MM.1S (cell line): ENCODE measurements around the gene SLC9A3.
"Not testable (repeated sequence)": the region's sequence is repeated elsewhere in the genome, so short reads cannot be mapped to it uniquely, and the experiment has no call there.

Source experiments
- DNase-seq: peaks from one replicate; pipeline ENCODE4 v3.0.0-alpha.2; 2015
- H2AFZ ChIP-seq: fragments of 300-600 bp; sonication (generic); 2 replicates; pipeline ENCODE4 v1.6.0; 2016; ENCODE audit warnings: antibody characterized with exemption, low read length
- H3F3A ChIP-seq: fragments of 300-600 bp; sonication (generic); 2 replicates; pipeline ENCODE4 v1.6.1; 2016; ENCODE audit warnings: mild to moderate bottlenecking, antibody characterized with exemption, low read length, moderate library complexity, mixed read lengths; ENCODE audit not compliant: insufficient read depth
- H3K27ac ChIP-seq: fragments of 300-600 bp; sonication (generic); 2 replicates; pipeline ENCODE4 v1.5.1; 2016; ENCODE audit warnings: mild to moderate bottlenecking, low read length
- H3K27me3 ChIP-seq: fragments of 300-600 bp; sonication (generic); replicated peaks from 2 replicates; pipeline ENCODE4 v1.6.0; 2016; ENCODE audit warnings: low read length; ENCODE audit not compliant: insufficient read depth
- H3K36me3 ChIP-seq: fragments of 300-600 bp; sonication (generic); replicated peaks from 2 replicates; pipeline ENCODE4 v1.6.1; 2016; ENCODE audit warnings: mild to moderate bottlenecking, low read length, mixed read lengths; ENCODE audit not compliant: insufficient read depth
- H3K4me1 ChIP-seq: fragments of 300-600 bp; sonication (generic); 2 replicates; pipeline ENCODE4 v1.6.1; 2016; ENCODE audit warnings: low read length, mixed read lengths
- H3K4me2 ChIP-seq: fragments of 300-600 bp; sonication (generic); 2 replicates; pipeline ENCODE4 v1.6.0; 2016; ENCODE audit warnings: low read depth, low read length
- H3K4me3 ChIP-seq: fragments of 300-600 bp; sonication (generic); 2 replicates; pipeline ENCODE4 v1.5.1; 2016; ENCODE audit warnings: low read length, mixed read lengths
- H3K79me2 ChIP-seq: fragments of 300-600 bp; sonication (generic); 2 replicates; pipeline ENCODE4 v1.6.1; 2016; ENCODE audit warnings: mixed run types, low read length, mixed read lengths
- H3K9ac ChIP-seq: fragments of 300-600 bp; sonication (generic); 2 replicates; pipeline ENCODE4 v1.6.1; 2016; ENCODE audit warnings: low read length, mixed read lengths
- H3K9me2 ChIP-seq: fragments of 300-600 bp; sonication (generic); replicated peaks from 2 replicates; pipeline ENCODE4 v1.6.1; 2016; ENCODE audit warnings: mild to moderate bottlenecking, low read length, mixed read lengths; ENCODE audit not compliant: insufficient read depth
- H3K9me3 ChIP-seq: fragments of 300-600 bp; sonication (generic); replicated peaks from 2 replicates; pipeline ENCODE4 v1.6.1; 2016; ENCODE audit warnings: mild to moderate bottlenecking, low read length, mixed read lengths; ENCODE audit not compliant: insufficient read depth
- H4K20me1 ChIP-seq: fragments of 300-600 bp; sonication (generic); 2 replicates; pipeline ENCODE4 v1.6.1; 2016; ENCODE audit warnings: mild to moderate bottlenecking, low read length, moderate library complexity, mixed read lengths; ENCODE audit not compliant: insufficient read depth
- EZH2 ChIP-seq: fragments of 300-600 bp; sonication (generic); optimal IDR thresholded peaks from 2 replicates; pipeline ENCODE3; 2017; ENCODE audit warnings: low read depth, mild to moderate bottlenecking, antibody characterized with exemption, low read length, mixed read lengths
- EZH2phosphoT487 ChIP-seq: fragments of 300-600 bp; sonication (generic); IDR thresholded peaks from 2 replicates; pipeline ENCODE4 v1.6.1; 2018; ENCODE audit warnings: antibody characterized with exemption, low read length
- TF ChIP-seq, protein P1 (sequence below): fragments of 300-600 bp; sonication (generic); IDR thresholded peaks from 2 replicates; pipeline ENCODE4 v1.5.1; 2016; ENCODE audit warnings: antibody characterized with exemption, low read length, mixed read lengths

SLC9A3 gene

GRCh38 chr5:488744-489688, 35.2 kb downstream of the SLC9A3 start:
- H3K9me3 ChIP-seq, result no peaks in the 10 kb centered on the region
- H3K27me3 ChIP-seq, result peaks cover 73% of the 10 kb centered on the region
- no peak for TF ChIP-seq EZH2phosphoT487
- no peaks in the 10 kb centered on the region for H3K9me2 ChIP-seq
- no peaks in the 10 kb centered on the region for H3K4me1 ChIP-seq
- DNase-seq, result no peak
- H3K9ac ChIP-seq, result no peak overlapping the region
- no peak overlapping the region for H3K4me3 ChIP-seq
- H2AFZ ChIP-seq, result no peak overlapping the region
- H3K36me3 ChIP-seq, result no peaks in the 10 kb centered on the region
- no peaks in the 10 kb centered on the region for H3K79me2 ChIP-seq
- no peak overlapping the region for H3K27ac ChIP-seq
- no peak overlapping the region for H3K4me2 ChIP-seq
- no peaks in the 10 kb centered on the region for H4K20me1 ChIP-seq
- no peaks in the 10 kb centered on the region for H3F3A ChIP-seq

- Histone ChIP-seq H3K4me3 (no peak overlapping the region), H3K79me2 (no peaks in the 10 kb centered on the region), H3K36me3 (no peaks in the 10 kb centered on the region), H4K20me1 (no peaks in the 10 kb centered on the region), H3K27me3 (peaks cover 72% of the 10 kb centered on the region), H3K9me3 (no peaks in the 10 kb centered on the region), H3K27ac (no peak overlapping the region), H3K4me2 (no peak overlapping the region), H2AFZ (no peak overlapping the region), H3K9me2 (no peaks in the 10 kb centered on the region), H3F3A (no peaks in the 10 kb centered on the region), H3K9ac (no peak overlapping the region), H3K4me1 (no peaks in the 10 kb centered on the region)
- TF ChIP-seq, protein P1, sequence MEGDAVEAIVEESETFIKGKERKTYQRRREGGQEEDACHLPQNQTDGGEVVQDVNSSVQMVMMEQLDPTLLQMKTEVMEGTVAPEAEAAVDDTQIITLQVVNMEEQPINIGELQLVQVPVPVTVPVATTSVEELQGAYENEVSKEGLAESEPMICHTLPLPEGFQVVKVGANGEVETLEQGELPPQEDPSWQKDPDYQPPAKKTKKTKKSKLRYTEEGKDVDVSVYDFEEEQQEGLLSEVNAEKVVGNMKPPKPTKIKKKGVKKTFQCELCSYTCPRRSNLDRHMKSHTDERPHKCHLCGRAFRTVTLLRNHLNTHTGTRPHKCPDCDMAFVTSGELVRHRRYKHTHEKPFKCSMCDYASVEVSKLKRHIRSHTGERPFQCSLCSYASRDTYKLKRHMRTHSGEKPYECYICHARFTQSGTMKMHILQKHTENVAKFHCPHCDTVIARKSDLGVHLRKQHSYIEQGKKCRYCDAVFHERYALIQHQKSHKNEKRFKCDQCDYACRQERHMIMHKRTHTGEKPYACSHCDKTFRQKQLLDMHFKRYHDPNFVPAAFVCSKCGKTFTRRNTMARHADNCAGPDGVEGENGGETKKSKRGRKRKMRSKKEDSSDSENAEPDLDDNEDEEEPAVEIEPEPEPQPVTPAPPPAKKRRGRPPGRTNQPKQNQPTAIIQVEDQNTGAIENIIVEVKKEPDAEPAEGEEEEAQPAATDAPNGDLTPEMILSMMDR, result no peak
- TF ChIP-seq EZH2phosphoT487 (no peak), EZH2 (no peak)
- DNase-seq, result no peak
These were observed 36.0 kb downstream of the SLC9A3 start for GRCh38 chr5:488241-488640.

GRCh38 chr5:486597-486996, 37.7 kb downstream of the SLC9A3 start:
- H3K4me2 ChIP-seq, H2AFZ ChIP-seq, H3K36me3 ChIP-seq, H3K9ac ChIP-seq, H3K4me3 ChIP-seq, H3K27ac ChIP-seq, DNase-seq, H3K9me2 ChIP-seq, H4K20me1 ChIP-seq, H3F3A ChIP-seq, H3K4me1 ChIP-seq, H3K79me2 ChIP-seq, H3K9me3 ChIP-seq: not testable (repeated sequence)
- peaks cover 70% of the 10 kb centered on the region for H3K27me3 ChIP-seq

DNA sequence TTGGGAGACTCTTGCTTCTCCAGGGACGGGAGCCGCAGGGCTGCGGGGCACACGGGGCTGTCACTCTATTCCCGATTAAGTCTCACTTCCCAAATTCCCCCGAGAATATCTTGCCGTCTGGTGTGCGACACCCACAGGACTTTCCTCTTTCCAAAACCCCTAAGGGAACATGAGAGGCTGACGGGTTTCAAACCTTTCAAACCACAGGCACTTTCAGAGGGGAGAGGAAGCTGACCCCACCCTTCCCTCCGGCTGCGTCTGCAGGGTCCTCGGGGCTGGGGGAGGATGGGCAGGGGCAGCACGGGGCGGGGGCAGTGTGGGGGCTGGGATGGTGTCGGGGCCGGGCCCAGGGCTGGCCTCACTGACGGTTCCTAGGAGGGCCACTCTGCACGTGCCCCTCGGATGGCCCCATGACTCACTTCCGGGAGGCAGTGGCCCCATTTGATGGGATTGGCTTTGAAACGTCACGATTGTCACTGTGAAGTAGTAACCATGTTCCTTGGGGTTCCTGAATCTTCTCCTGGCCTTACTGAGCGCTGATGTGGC, 38.2 kb downstream of the SLC9A3 start:
- no peaks in the 10 kb centered on the region for H3K9me3 ChIP-seq
- H4K20me1 ChIP-seq, result no peaks in the 10 kb centered on the region
- no peak overlapping the region for H3K4me3 ChIP-seq
- no peaks in the 10 kb centered on the region for H3F3A ChIP-seq
- TF ChIP-seq EZH2phosphoT487 (no peak), EZH2 (no peak)
- TF ChIP-seq, protein P1, result no peak
- H3K79me2 ChIP-seq, result no peaks in the 10 kb centered on the region
- no peaks in the 10 kb centered on the region for H3K9me2 ChIP-seq
- peaks cover 69% of the 10 kb centered on the region for H3K27me3 ChIP-seq
- no peak for DNase-seq
- no peaks in the 10 kb centered on the region for H3K36me3 ChIP-seq
- H3K27ac ChIP-seq, result no peak overlapping the region
- no peaks in the 10 kb centered on the region for H3K4me1 ChIP-seq
- H2AFZ ChIP-seq, result no peak overlapping the region
- H3K9ac ChIP-seq, result no peak overlapping the region
- H3K4me2 ChIP-seq, result no peak overlapping the region
